ENCODE data around the gene TOB2.

TOB2 gene

DNA sequence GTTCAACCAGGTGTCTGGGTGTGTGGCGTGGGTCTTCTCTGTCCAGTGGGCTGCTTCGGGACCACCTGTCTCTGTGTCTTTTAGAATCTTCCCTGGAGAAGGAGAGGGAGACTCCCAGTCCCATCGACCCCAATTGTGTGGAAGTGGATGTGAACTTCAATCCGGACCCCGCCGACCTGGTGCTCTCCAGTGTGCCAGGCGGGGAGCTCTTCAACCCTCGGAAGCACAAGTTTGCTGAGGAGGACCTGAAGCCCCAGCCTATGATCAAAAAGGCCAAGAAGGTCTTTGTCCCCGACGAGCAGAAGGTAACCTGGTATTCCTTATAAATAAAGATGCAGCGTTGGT lies 52.6 kb downstream of the TOB2 start:
- no peak for DNase-seq

DNA sequence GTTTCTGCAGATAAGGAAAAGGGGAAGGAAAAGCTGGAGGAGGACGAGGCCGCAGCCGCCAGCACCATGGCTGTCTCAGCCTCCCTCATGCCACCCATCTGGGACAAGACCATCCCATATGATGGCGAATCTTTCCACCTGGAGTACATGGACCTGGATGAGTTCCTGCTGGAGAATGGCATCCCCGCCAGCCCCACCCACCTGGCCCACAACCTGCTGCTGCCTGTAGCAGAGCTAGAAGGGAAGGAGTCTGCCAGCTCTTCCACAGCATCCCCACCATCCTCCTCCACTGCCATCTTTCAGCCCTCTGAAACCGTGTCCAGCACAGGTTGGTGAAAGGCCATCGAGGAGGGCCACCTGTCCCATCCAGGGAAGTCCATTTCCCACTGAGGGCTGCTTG lies 59.3 kb downstream of the TOB2 start:
- peak in 1 of 58 donors; percentile 10 for DNase-seq

DNA sequence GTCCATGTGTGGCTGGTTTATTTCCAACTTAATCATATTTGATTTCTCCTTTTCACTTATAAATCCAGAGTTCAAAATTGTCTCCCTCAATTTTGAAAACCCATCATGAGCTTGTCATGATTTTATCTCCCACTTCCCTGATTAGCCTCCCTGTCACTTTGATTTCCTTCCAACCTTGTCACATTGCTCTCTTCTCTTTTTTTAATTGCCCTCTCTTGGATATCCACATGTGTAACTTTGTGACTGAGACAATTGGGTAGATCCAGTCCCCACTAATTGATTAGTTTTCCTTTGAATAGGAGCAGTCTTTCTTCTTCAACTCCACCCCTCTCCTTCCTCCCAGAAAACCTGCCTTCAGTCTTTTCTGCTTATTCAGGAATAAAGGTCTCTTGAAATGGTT lies 62.5 kb downstream of the TOB2 start:
- DNase-seq = no peak

Data from anterior cingulate cortex (tissue), 58 donors.